HG03457 (cell line): ENCODE data around the gene HES2.
"Not testable (repeated sequence)": the region's sequence is repeated elsewhere in the genome, so short reads cannot be mapped to it uniquely, and the experiment has no call there.

ENCODE experiments used
- ATAC-seq: cut with Tn5 transposase; IDR thresholded peaks from one replicate; pipeline ENCODE4 v1.9.1; 2021; ENCODE audit warnings: moderate number of reproducible peaks; ENCODE audit not compliant: unreplicated experiment

The HES2 gene

DNA sequence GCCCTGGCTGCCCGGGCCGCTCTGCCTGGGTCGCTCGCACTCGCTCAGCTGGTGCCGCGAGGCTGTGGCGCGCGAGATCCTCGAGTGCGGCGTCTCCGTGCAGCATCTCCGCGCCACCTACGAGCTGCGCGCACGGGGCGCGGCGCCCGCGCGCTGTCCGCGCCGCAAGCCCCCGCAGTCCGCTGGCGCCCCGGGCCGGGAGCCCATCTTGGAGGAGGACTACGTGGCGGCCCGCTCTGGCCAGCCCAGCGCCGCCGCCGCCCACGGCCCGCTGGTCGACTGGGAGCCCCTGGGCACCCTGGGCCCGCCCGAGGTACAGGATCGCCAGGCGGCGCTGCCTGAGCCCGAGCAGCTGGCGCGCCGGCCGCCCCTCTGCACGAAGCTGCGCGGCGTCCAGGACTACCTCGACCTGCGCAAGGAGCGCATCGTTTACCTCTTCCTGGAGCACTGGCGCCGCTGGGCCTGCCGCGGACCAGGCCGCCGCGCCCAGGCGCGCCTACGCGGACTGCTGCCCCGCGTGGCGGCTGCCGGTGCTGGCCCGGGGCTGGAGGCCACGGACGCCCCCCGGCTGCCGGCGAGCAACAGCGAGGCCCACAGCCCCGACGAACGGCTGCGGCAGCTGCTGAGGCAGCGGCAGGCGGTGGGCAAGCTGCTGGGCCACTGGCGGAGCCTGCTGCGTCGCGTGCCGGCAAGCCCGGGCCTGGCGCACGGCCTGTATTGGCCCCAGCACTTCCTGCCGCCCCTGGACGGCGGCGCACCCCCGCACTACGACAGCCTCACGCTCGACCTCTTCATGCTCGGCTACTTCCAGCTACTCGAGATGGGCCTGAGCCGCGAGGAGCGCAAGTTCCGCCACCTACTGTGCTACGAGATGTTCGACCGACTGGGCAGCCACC lies 35.4 kb upstream of the HES2 start:
- no peak for ATAC-seq

DNA sequence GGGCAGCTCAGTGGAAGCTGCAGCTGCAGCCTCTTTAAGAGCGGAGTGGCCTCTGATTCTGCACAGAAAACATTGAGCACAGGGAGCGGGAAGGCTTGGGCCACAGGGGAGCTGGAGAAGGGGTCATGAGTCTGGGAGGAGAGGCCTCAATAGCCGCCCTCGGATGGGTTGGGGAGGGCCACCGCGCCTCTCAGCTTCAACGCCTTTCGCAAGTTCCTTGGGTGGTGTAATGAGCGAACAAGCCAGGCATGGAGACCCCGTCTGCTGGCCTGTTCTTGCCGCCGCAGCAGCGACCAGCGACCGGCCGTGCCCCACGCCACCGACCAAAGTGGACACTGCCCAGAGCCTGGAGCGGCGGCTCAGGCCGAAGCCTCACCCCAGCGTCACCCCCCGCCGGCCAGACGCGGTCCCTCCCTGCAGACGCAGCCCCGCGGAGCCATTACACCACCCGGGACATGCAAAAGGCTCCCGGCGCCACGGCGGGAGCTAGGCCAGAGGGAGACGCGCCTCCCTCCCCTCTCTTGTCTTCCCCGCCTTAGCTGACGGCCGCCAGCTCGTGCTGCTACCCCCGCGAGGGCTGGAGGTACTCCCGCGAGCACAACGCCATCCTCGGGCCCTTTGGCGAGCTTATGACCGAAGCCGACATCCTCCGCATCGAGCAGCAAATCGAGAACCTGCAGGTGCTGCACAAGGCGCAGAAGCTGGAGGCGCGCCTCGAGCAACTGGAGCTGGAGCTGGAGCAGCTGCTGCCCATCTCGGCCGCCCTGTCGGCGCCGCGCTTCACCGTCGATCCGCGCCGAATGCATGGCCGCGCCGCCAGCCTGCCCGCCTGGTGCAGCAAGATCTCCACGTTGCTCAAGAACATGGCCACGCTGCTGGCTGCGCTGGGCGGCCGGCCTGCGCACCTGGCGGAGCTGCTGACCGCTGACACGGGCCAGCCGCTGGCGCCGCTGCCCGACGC lies 34.5 kb upstream of the HES2 start:
- not testable (repeated sequence) for ATAC-seq

DNA sequence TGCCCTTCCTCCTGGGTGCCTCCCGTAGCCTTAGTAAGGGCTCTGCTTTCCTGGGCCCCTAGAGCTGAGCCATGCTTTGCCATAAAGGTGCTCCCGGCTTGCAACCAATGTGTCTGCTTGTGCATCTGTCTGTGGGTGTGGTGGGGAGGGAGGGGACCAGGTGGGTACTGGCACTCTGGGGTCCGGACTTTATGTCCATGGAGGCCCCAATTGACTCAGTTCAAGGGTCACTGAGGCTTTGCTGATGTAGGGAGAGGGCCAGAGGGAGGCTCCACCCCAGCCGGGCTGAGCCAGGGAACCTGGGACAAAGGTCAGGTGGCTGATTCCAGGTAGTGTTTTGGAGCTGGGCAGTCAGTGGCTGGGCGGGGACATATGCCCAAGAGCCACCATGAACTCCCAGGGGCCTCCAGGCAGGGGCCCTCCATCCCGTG lies 31.2 kb upstream of the HES2 start:
- ATAC-seq, result no peak

DNA sequence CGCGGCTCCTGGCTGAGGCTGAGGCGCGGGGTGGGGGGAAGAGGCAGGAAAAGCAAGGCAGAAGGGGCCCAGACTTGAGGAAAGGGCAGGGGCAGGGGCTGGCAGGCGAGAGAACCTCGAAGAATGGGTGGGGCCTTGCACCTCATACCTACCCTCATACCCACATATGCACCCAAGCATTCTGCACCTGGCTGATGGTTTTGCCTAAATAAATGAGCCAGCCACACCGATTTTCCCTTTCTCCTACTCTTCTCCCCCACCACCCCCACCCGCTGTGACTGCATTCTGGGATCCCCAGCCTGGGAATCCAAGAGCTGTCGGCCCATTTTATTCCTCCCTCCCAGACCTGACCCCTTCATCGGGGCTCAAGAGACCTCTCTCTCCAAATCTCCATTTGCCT lies 30.8 kb upstream of the HES2 start:
- ATAC-seq, result not testable (repeated sequence)

DNA sequence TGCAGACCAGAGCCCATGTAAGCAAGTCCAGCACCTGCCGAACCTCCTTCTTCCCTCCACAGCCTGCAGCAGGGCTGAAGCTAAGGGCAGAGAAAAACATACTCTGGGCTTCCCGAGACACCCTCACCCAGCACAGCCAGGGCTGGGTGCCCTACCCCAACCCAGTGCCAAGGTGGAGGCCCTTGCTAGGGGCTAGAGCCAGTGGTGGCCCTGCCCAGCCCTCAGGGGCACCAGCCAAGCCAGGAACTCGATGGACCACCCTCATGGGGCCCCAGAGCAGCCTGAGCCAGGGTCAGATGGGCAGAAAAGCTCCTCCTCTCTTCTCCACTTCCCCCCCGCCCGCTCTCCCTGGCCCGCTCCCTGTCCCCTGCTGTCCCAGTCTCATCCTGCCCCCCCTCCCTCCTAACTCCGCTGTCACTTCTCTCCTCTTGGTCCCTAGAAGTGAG lies 30.3 kb upstream of the HES2 start:
- no peak for ATAC-seq

DNA sequence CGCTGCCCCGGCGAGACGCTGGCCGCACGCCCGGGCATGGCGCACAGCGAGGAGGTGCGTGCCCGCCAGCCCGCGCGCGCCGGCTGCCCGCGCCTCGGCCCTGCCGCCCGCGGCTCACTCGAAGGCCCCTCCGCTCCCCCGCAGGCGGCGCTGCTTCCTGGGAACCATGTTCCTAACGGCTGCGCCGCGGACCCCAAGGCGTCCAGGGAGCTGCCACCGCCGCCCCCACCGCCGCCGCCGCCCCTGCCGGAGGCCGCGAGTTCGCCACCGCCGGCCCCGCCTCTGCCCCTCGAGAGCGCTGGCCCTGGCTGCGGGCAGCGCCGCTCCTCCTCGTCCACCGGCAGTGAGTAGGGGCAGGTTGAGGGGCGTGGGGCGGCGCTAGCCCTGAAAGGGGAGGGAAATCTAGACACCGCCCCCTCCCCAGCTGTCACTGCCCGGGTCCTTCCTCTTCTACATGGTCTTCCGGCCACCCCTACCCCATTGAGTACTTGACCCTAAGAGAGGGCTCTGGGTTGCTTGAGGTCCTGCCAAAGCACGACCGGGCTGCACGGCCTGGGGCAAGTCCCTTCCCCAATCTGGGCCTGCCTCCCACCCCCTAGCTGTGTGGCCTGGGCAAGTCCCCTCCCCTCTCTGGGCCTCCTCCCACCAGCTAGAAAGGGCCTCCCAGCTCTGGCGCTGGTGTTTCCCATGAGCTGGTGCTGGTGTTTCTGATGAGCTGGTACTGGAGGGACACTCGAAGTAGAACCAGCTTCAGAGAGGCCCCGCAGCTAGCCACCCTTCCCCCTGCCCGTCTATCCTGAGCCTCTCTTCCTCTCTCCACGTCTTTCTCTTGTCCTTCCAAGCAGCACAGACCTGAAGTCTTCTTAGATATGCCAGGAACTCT lies 29.3 kb upstream of the HES2 start:
- no peak for ATAC-seq

DNA sequence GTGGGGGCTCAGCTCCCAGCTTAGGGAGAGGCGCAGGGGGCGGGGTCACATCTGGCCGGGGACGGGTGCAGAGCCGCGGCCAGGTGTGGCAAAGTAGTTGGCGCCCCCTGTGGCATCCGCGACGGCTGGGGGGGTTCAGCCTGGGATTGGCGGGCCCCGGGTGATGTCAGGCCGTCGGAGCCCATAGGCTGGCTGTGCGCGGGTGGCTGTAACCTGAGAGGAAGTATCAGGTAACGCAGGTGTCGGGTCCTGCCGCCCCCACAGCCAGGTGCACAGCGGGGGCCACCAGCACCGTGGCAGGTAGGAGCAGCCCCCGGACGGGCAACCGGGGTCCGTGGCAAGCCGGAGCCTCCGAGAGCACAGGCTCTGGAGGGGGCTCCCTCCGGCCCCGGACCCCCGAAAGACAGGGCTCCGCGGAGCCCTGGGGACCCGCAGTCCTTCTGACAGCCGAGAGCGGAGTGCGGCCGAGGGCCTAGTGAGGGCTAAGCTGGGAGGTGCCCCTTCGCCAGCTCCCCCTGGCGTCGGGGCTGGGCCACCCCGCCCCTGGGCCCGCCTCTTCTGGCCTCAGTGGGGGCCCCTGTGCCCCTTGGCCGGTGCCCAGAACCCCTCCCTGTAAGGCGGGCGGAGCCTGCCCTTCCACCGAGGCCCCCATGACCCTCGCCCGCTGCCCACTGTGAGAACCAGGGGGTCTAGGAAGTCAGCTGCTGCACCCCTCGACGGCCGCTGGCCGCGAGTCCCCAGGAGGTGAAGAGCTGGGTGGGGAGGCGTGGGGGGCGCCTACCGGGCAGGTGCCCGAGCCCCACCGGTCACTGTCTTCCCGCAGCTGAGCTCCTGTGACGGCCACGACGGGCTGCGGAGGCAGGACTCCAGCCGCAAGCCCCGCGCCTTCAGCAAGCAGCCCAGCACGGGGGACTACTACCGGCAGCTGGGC lies 28.4 kb upstream of the HES2 start:
- no peak for ATAC-seq

DNA sequence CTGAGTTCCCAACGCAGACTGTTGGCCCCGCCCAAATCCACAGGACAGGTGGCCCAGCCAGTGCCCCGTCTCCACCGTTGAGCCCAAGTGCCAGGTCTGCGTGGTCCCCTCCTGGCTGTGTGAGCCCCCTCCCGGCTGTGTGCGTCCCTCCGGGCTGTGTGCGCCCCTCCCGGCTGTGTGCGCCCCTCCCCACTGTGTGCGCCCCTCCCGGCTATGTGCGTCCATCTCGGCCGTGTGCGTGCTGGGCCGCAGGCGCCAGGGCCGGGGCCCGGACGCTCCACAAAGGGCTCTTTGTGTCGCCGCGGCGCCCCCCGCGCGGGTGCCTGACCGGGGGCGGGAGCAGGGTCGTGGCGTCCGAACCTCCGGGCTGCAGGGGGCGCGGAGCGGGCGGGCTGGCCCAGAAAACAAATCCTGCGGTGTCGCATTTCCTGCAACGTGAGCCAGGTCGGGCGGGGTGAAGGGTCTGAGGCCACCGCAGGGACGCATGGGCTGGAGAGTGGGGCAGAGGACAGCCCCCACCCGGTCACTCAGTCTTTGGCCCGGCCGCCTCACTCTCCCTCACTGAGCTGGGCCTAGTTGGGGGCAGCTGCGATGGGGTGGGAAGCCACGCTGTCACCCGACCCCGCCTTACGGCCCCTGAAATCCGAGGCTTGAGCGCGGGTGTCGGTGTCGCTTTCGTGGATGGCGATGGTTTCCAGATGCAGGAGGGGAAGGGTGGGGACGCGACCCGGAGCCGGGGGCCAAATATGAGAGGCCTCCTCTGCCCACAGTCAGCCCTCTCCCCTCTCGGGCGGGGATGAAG lies 27.5 kb upstream of the HES2 start:
- no peak for ATAC-seq

DNA sequence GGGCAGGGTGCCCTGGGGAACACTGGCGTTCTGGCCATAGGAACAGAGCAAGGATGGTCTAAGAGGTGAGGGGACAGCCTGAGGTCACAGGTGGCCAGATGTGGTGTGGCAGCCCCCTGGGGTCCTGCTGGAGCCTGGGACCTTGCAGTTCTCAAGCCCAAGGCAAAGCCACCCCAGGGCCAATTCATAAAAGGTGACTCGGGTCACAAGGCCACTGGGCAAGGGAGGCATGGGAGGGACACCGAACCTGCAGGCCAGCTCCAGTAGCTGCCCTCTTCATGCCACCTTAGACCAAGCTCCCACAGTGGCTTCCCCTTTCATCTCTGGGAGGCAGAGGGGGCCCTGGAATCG lies 26.9 kb upstream of the HES2 start:
- ATAC-seq, result no peak

DNA sequence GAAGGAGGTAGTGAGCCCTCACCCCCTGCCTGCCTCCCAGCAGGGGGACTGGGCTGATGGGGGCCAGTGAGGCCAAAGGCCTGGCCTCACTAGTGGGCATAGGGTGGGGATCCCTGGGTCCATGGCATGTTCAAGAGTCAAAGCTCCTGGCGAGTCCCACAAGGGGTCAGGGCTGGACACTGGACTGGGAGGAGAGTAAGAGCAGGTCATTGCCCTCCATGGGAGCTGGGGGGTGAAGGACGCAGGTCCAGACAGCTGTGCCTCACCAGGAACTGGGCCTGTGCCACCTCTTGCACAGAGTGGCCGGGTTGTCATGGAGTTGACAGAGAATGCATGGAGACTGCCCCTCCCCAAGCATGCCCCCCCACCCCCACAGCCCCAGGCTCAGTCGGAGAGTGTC lies 26.2 kb upstream of the HES2 start:
- not testable (repeated sequence) for ATAC-seq

DNA sequence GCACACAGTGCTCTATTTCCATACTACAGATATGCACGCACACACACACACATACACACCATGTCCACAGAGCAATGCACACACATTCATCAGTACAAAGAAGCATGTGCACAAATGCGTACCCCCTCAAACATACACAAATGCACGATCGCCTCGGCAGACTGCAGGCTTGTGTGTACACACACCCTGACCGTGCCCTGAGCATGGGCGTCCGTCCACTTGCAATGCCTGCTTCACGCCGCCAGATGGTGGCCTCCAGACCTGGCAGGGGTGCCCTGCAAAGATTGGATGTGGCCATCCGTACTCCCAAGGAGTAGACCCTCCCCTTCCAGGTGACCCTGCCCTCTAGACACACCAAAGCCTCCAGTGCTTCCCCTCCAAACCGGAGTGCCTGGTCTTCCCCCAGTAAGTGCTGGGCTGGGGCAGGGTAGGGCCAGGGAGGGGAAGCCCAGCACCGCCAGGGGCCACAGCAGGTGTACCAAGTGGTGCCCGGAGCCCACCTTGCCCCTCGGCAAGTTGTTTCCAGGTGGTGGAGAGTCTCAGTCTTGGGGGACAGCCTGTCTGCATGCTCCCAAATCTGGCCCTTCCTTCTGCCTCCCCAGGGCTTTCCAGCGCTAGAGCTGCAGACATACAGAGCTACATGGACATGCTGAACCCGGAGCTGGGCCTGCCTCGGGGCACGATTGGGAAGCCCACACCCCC lies 25.5 kb upstream of the HES2 start:
- no peak for ATAC-seq

DNA sequence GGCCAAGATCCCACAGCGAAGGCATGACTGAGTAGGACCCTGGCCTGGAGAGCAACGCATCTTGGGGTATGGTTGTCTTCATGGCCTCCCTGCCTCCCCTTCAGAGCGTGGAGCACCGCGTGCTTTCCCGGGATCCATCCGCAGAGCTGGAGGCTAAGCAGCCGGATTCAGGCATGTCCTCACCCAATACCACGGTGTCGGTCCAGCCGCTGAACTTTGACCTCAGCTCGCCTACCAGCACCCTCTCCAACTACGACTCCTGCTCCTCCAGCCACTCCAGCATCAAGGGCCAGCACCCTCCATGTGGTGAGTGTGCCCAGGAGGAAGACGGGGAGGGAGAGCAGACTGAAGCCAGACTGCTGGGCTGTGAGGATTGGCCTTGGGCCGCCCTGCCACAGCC lies 24.7 kb upstream of the HES2 start:
- ATAC-seq, result no peak

DNA sequence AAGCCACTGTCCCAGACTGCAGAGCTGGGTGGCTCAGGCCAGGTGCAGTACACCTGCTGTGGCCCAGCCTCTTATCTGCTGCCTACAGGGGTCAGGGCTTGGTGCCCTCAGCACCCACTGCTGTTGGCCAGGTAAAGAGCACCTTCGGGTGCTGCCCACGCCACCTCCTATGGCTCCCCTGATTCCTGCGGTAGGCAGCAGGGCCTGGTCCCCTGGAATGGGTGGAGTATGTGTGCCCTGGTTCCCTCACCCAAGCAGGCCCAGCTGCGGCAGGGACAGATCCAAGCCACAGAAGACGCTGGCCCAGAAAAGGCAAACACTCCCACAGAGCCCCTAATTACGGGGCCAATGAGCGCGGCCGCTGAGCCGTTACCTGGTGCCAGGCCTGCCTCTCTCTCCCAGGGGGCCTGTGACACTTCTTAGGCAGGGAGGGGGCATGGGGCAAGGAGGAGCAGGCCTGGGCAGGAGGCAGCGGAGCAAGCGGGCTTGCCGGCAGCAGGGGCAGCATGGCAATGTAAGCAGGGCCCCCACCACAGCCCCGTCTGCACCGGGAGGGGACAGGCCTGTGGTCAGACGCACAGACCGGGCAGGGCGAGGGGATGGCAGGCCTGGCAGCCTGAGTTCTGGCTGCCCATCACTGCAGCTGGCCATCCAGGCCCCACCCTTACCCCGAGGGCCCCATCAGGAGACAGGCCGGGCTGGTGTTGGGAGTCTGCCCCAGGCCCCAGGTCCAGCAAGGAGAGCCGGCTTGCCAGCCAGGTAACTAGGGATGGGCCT lies 23.8 kb upstream of the HES2 start:
- ATAC-seq, result no peak

DNA sequence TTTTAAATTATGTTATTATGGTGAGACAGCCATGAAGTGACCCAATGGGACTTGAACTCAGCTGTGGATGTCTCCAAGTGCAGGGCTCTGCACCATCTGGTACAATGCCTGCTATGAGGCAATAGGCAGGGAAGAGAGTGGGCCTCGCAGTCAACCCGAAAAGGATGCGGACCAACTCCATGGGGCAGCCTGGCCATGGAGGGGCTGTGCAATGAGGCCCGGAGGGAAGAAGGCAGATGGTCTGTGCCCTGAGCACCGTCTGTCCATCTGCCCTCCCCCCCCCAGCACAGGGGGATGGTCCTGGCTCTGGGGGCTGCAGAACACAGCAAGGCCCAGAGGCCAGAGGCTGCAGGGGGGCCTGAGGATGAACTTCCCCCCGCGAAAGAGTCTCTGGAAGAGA lies 21.9 kb upstream of the HES2 start:
- no peak for ATAC-seq

DNA sequence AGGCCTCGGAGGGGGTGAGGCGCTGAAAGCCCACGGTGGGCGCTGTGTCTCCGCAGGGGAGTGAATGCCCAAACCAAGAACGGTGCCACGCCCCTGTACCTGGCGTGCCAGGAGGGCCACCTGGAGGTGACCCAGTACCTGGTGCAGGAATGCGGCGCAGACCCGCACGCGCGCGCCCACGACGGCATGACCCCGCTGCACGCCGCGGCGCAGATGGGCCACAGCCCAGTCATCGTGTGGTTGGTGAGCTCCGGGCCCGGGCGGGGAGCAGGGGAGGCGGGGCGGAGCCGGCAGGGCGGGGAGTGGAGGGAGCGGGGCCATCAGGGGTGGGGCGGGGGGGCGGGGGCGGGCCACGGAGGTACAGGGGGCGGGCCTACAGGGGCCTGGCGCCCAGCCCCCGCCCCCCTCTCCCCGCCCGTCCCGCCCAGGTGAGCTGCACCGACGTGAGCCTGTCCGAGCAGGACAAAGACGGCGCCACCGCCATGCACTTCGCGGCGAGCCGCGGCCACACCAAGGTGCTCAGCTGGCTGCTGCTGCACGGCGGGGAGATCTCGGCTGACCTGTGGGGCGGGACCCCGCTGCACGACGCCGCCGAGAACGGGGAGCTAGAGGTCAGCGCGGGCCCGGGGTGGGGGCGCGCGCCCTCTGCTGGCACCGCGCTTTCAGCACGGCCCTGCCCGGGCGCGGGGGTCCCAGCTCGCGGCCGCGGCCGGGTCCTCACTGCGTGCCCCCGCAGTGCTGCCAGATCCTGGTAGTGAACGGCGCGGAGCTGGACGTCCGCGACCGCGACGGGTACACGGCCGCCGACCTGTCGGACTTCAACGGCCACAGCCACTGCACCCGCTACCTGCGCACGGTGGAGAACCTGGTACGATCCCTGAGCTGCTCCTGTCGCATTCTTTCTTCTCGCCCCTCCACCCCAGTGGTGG lies 20.7 kb upstream of the HES2 start:
- ATAC-seq, result no peak

DNA sequence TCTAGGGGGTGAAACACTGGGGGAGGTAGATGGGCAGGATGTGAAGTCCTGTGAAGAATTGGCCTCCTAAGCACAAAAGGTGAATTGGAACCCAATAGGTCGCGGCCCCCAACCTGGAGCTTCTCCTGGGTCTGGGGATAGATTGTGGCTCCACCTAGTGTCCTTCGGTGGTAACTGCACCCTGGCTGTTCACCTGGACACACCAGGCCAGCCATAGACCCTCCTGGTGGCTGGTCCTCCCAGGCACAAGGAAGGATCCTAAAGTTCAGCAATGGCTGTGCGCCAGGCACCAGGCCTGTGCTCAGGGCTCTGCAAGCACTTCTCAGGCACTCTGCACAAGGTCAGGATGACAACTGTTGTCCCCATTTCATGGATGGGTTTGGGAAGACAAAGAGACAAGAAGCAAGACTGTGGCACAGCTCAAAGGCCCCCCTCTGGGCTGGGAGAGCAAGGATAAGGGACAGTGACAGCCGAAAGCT lies 18.4 kb upstream of the HES2 start:
- no peak for ATAC-seq
